ENCODE measurements around the gene CSNK2A3.

Gene CSNK2A3

GRCh38 chr11:11338304-11338703 lies 14.7 kb downstream of the CSNK2A3 start:
- no peak for DNase-seq (ENCODE audit: low read depth in 2 of 3, low spot score in 2 of 3)

- no peak for DNase-seq (ENCODE audit: low read depth in 2 of 3, low spot score in 2 of 3)
These were observed 16.4 kb downstream of the CSNK2A3 start for GRCh38 chr11:11336664-11337063.

- DNase-seq (ENCODE audit: low read depth in 2 of 3, low spot score in 2 of 3) = no peak
These were observed 18.0 kb downstream of the CSNK2A3 start for GRCh38 chr11:11335043-11335442.

- no peak for DNase-seq (ENCODE audit: low read depth in 2 of 3, low spot score in 2 of 3)
These were observed 18.4 kb downstream of the CSNK2A3 start for GRCh38 chr11:11334607-11335006.

- no peak for DNase-seq (ENCODE audit: low read depth in 2 of 3, low spot score in 2 of 3)
These were observed 20.8 kb downstream of the CSNK2A3 start for GRCh38 chr11:11332141-11332710.

- no peak for DNase-seq (ENCODE audit: low read depth in 2 of 3, low spot score in 2 of 3)
These were observed 23.8 kb downstream of the CSNK2A3 start for GRCh38 chr11:11329062-11329806.

- DNase-seq (ENCODE audit: low read depth in 2 of 3, low spot score in 2 of 3) = no peak
These were observed 29.0 kb downstream of the CSNK2A3 start for GRCh38 chr11:11324090-11324489.

- DNase-seq (ENCODE audit: low read depth in 2 of 3, low spot score in 2 of 3) = no peak
These were observed 30.9 kb downstream of the CSNK2A3 start for GRCh38 chr11:11322101-11322500.

- no peak for DNase-seq (ENCODE audit: low read depth in 2 of 3, low spot score in 2 of 3)
These were observed 32.2 kb downstream of the CSNK2A3 start for GRCh38 chr11:11320825-11321224.

- DNase-seq (ENCODE audit: low read depth in 2 of 3, low spot score in 2 of 3) = no peak
These were observed 34.1 kb downstream of the CSNK2A3 start for GRCh38 chr11:11318961-11319360.

- DNase-seq (ENCODE audit: low read depth in 2 of 3, low spot score in 2 of 3) = no peak
These were observed 34.6 kb downstream of the CSNK2A3 start for GRCh38 chr11:11318461-11318860.

- DNase-seq (ENCODE audit: low read depth in 2 of 3, low spot score in 2 of 3) = no peak
These were observed 36.3 kb downstream of the CSNK2A3 start for GRCh38 chr11:11316651-11317230.

GRCh38 chr11:11313902-11314692 lies 39.0 kb downstream of the CSNK2A3 start:
- no peak for DNase-seq (ENCODE audit: low read depth in 2 of 3, low spot score in 2 of 3)

- no peak for DNase-seq (ENCODE audit: low read depth in 2 of 3, low spot score in 2 of 3)
These were observed 39.6 kb downstream of the CSNK2A3 start for GRCh38 chr11:11313426-11313825.

GRCh38 chr11:11312738-11313137 lies 40.3 kb downstream of the CSNK2A3 start:
- DNase-seq (ENCODE audit: low read depth in 2 of 3, low spot score in 2 of 3) = no peak

- DNase-seq (ENCODE audit: low read depth in 2 of 3, low spot score in 2 of 3) = no peak
These were observed 41.9 kb downstream of the CSNK2A3 start for GRCh38 chr11:11311169-11311568.

- no peak for DNase-seq (ENCODE audit: low read depth in 2 of 3, low spot score in 2 of 3)
These were observed 43.1 kb downstream of the CSNK2A3 start for GRCh38 chr11:11309906-11310305.

- no peak for DNase-seq (ENCODE audit: low read depth in 2 of 3, low spot score in 2 of 3)
These were observed 44.8 kb downstream of the CSNK2A3 start for GRCh38 chr11:11308249-11308648.

GRCh38 chr11:11306855-11307254 lies 46.2 kb downstream of the CSNK2A3 start:
- DNase-seq (ENCODE audit: low read depth in 2 of 3, low spot score in 2 of 3) = no peak

GRCh38 chr11:11304550-11304949 lies 48.5 kb downstream of the CSNK2A3 start:
- DNase-seq (ENCODE audit: low read depth in 2 of 3, low spot score in 2 of 3) = no peak

- no peak for DNase-seq (ENCODE audit: low read depth in 2 of 3, low spot score in 2 of 3)
These were observed 50.5 kb downstream of the CSNK2A3 start for GRCh38 chr11:11302565-11302964.

Data from activated CD8-positive, alpha-beta memory T cell treated with anti-CD3 and anti-CD28 coated beads for 48 hours (primary cell).